H1 (cell line): ENCODE results near the gene CACNG4. TPM values are rescaled to one million over a fixed set of nuclear protein-coding genes. Genes with fewer than 3 reads are reported as not detected.

Source experiments
- ATF3 ChIP-seq: IDR thresholded peaks from 2 replicates; pipeline ENCODE4 v1.6.1; 2011; ENCODE audit warnings: low read depth, mild to moderate bottlenecking, low read length; ENCODE audit not compliant: insufficient read depth
- BCL11A ChIP-seq, 2 experiments: IDR thresholded peaks; one replicate each; pipeline ENCODE4 v1.6.1; 2011; ENCODE audit warnings: low read depth in 2 of 2, low read length in 2 of 2, mild to moderate bottlenecking in 2 of 2
- E2F6 ChIP-seq: IDR thresholded peaks from 2 replicates; pipeline ENCODE4 v1.6.1; 2012; ENCODE audit warnings: inconsistent platforms
- GABPA ChIP-seq: IDR thresholded peaks from 2 replicates; pipeline ENCODE4 v1.6.1; 2011; ENCODE audit warnings: mild to moderate bottlenecking, low read length, moderate library complexity, borderline replicate concordance; ENCODE audit not compliant: insufficient read depth
- MAFK ChIP-seq: IDR thresholded peaks from 2 replicates; pipeline ENCODE4 v1.6.1; 2012; ENCODE audit warnings: low read depth, mild to moderate bottlenecking, improper control_type of control experiment, low read length
- RXRA ChIP-seq: IDR thresholded peaks from 2 replicates; pipeline ENCODE4 v1.6.1; 2011; ENCODE audit warnings: low read depth, mild to moderate bottlenecking, low read length, moderate library complexity; ENCODE audit not compliant: insufficient read depth
- polyA plus RNA-seq, 7 experiments: library from polyadenylated mRNA; depleted of rRNA in 3 of 7; stranded (reverse) in 5 of 7; unstranded in 2 of 7; fragments of >200 nt in 5 of 7; fragments of 200-250 nt in 2 of 7; gene quantifications; 1 replicate in 5 of 7; 2 replicates in 1 of 7; 4 replicates in 1 of 7; pipeline versions ENCODE4 v1.2.1 to v1.2.3, GENCODE V29; 2011 to 2013; ENCODE audit warnings: missing spikeins in 2 of 7, mixed read lengths in 2 of 7
- total RNA-seq: library from RNA; stranded (reverse); fragmentation: NEBNext Ultra II Directional; extraction: Animal tissue kit (Norgen Biotek cat#: 25700); gene quantifications from 2 replicates; pipeline ENCODE4 v1.2.1, GENCODE V29; 2021

The CACNG4 gene
- total and polyA plus RNA-seq, 2 of the 8 experiments (the other 6 are each of a cell fraction or from before 2014, with no cell fraction given): 3.6 to 5.6 TPM

GRCh38 chr17:66959641-66960375, 4.7 kb upstream of the CACNG4 start (continued):
- TF ChIP-seq MAFK (no peak), ATF3 (no peak), E2F6 (no peak), GABPA (no peak), RXRA (no peak), BCL11A (IDR thresholded peaks at IDR 0.05; ENCODE audit: low read depth in 2 of 2, low read length in 2 of 2) (no peak)
